ENCODE measurements around the gene PPP2R5C.

Gene PPP2R5C

GRCh38 chr14:101817501-101818001, 56.0 kb downstream of the PPP2R5C start:
- DNase-seq, result no peak

DNA sequence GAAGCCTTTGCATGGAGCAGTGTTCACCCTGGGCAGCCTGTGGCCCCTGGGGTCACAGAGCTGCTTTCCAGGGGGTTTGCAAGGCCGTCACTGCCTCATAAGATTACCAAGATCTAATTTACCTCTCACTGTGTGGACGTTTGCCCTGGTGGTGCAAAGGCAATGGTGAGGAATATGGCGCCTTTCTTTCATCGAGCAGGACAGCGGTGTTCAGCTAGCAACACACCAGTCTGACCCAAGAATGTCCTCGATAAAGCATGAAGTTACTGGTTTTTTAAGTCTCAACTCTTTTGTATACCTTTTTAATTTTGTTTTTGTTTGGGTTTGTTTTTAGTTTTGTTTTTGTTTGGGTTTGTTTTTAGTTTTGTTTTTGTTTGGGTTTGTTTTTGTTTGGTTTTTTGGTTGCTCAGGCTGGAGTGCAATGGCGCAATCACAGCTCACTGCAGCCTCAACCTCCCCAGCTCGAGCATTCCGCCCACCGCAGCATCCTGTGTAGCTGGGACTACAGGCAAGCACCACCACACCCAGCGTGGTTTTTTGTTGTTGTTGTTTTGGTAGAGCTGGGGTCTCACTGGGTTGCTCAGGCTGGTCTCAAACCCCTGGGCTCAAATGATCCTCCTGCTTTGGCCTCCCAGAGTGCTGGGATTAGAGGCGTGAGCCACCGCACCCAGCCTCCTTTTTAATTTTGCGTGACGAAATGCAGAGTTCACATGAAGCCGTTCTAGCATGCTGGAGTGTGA, 57.9 kb downstream of the PPP2R5C start:
- DNase-seq, result no peak

DNA sequence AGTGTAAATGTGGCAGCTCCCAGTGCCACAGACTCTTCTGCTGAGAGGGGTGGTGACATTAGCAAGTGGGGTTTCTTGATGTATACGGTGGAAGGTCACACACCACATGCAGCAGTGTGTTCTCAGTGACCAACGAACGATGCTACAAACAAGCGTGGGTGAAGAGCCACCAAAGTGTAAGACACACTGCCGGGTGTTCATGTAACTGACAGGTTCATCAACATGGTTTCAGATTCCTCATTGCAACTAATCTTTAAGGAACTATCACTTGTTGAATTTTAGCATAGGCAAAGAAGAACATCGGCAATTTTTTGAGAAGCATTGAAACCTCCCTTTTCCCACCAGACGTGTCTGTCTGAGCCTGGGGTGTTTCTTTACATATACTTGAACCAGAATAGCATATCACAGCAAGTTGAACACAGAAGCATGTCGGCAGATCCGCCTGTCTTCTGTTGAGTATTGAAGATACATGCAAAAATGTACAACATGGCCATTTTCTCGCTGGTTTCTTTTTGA, 58.8 kb downstream of the PPP2R5C start:
- DNase-seq, result no peak

DNA sequence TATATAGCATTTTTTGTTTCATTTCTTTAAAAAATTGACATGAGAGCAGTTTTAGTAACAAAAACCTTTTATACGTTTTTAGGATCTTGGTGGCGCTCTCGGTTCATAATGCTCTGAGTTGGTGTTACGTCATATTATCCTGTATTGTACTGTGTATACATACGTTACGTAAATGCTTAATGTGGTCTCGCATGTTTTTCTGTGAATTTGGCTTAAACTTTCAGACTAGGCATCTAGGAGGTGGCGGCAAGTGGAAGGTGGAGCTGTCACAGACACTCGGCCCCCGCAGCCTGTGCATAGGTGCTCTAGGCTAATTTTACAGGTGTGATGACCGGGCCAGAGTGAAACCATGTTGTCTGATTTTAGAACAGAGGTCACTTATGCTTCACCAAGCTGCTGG, 60.0 kb downstream of the PPP2R5C start:
- no peak for DNase-seq

GRCh38 chr14:101823066-101823465, 61.6 kb downstream of the PPP2R5C start:
- no peak for DNase-seq

GRCh38 chr14:101823511-101824120, 62.1 kb downstream of the PPP2R5C start:
- DNase-seq, result no peak

DNA sequence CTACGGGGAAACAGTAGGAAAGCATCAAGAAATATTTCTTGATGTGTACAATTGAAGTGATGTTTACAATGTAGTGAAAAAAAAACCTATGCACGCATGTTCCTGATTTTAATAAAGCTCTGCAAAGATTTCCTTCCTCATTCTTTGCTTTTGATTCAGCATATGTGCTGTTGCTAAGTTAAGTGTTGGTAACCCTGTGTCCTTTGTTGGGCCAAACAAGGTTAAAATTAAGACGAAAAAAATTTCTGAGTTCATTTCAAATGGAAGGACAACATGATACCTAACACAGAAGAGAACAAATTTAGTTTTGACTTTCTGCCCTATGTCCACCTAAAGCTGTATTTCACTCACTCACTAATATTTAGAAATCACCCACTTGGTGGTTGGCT, 62.8 kb downstream of the PPP2R5C start:
- DNase-seq, result no peak

DNA sequence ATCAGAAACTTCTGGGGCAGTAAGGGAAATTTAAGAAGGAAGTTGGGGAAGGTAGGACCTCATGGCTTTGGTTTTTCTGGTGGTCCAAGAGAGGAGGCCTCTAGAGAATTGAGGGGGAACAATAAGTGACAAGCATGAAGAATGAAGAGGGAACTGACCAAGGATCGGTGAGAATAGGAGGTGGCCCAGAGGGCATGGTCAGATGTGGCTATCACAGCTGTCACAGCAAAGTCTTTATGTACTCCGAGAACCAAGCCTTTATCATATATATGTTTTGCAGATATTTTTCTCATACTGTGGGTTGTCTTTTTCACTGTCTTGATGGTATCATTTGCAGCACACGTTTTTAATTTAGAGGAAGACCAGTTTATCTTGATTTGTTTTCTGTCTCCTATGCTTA, 64.3 kb downstream of the PPP2R5C start:
- no peak for DNase-seq

DNA sequence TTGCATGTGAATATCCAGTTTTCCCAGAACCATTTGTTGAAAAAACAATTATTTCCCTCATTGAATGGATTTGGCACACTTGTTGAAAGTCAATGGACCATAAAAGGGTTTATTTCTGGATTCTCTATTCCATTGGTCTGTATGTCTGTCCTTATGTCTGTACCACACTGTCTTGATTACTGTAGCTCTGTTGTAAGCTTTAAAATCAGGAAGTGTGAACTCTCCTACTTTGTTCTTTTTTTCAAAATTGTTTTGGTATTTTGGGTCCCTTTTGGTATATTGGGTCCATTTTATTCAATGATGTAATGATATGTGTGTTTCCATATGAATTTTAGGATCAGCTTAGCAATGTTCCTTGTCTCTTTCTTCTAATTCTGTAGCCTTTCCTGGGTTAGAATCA, 64.8 kb downstream of the PPP2R5C start:
- DNase-seq, result no peak

GRCh38 chr14:101827286-101827685, 65.8 kb downstream of the PPP2R5C start:
- DNase-seq, result no peak

DNA sequence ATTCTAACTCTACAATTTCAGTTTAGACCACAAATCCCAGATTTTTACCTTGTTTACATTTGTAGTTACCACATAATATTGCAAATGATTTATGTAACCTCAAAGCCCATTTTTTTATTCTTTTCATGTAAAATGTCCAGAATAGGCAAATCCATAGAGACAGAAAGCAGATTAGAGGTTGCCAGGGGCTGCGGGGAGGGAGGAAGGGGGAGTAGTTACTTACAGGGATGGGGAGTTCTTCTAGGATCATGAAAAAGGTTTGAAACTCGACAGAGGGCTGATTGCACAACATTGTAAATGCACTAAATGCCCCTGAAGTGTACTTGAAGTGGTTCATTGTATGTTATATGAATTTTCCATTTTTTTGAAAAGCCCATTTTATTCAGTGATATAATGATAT, 66.5 kb downstream of the PPP2R5C start:
- no peak for DNase-seq

GRCh38 chr14:101830271-101830670, 68.8 kb downstream of the PPP2R5C start:
- no peak for DNase-seq

DNA sequence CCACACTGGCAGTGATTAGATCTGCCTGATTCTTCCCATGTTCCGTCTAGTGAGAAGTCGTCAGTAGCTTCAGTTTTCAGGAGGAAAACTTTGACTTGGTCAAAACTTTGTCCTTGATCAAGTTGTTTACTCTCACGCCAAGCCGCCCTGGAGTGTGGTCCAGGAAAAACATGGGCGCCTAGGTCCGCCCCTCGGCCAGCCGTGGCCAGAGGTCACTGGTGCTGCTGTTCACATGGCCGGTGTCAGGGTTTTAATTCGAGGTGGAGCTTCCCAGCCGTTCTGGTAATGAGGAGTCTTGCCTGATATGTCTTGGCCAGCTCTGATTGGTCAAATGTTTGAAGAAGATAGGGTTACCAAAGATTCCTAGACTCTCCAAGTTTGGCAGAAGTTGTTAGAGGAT, 71.5 kb downstream of the PPP2R5C start:
- DNase-seq, result no peak

GRCh38 chr14:101834397-101834796, 72.9 kb downstream of the PPP2R5C start:
- DNase-seq, result no peak

DNA sequence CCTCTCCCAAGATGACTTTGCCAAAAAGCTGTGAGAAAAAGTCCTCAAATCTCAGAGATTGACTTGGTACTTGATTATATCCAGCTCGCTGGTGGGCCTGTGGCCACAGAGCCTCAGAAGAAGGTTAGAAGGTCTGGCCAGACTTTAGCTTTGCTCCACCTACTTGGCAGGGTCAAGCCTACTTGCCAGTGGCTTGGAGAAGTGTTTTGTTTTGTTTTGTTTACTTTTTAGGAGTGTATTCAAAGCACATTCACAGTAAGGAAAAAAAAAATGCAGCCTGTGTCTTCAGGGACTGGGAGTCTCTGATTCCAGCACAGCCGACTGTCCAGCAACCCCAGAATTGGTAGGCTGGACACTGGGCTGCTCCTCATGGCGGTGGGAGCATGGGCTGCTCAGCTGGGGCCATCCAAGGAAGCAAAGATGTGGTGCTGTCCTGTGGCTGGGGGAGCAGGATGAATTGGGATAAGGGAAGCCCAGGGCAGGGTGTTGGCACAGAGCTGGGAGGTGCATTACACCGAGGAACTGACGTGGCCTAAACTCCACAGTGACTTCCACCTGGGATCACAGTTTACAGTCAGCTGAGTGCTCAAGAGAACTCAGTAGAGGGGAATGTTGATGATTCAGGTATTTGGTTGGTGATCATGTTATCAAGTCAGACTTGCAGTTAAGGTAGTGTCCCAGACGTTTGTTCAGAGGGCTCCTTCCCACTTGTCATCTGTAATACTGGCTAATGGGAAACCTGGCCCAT, 73.5 kb downstream of the PPP2R5C start:
- DNase-seq, result no peak

- no peak for DNase-seq
Observed at GRCh38 chr14:101835566-101835965, 74.1 kb downstream of the PPP2R5C start.

GRCh38 chr14:101836135-101836534, 74.6 kb downstream of the PPP2R5C start:
- no peak for DNase-seq

GRCh38 chr14:101838476-101838875, 77.0 kb downstream of the PPP2R5C start:
- no peak for DNase-seq

DNA sequence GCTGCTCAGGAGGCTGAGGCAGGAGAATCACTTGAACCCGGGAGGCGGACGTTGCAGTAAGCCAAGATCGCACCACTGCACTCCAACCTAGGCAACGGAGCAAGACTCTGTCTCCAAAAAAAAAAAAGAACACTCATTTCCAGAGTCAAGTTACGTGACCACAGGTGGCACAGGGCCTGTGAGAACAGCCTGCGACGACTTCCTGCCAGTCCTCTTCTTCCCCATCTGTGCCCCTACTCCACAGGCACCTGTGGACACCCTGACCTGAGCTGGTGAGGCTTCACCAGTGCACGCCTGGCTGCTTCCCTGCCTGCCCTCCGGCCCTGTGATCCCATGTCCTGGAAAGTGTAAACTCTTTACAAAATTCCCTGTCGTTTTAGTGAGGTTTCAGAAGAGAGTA, 77.7 kb downstream of the PPP2R5C start:
- no peak for DNase-seq

GRCh38 chr14:101839661-101840060, 78.2 kb downstream of the PPP2R5C start:
- no peak for DNase-seq

DNA sequence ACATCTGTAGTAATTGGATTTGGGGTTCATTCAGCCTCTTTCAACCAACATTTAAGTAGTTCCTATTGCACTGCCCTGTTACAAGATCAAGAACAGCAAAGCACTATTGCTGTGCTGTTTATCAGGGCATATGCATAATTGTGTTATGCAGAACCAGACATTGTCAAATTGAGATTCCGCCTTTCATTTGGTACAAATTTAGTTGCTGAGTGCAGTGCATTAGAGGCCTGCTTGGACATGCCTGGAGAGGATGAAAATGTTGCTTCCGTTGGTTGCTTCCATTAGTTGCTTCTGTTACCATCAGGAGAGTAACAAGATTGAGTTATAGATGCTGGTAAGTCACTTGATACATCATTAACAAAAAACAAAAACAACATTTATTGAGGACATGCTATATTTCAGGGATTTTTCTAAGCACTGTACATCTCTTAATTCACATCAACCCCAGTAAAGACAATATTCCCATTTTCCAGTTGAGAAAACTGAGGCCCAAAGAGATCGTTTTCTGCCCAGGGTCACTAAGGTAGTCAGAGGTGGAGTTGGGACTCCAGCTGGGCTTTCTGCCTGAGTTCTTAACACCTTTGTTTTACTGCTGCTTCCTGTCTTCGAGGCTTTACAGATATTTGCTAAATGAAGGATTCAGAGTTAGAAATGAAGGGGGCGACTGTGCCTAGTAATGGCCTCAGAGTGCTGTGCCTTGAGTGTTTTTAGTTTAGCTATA, 79.3 kb downstream of the PPP2R5C start:
- no peak for DNase-seq

- DNase-seq, result no peak
Observed at GRCh38 chr14:101843038-101843437, 81.5 kb downstream of the PPP2R5C start.

DNA sequence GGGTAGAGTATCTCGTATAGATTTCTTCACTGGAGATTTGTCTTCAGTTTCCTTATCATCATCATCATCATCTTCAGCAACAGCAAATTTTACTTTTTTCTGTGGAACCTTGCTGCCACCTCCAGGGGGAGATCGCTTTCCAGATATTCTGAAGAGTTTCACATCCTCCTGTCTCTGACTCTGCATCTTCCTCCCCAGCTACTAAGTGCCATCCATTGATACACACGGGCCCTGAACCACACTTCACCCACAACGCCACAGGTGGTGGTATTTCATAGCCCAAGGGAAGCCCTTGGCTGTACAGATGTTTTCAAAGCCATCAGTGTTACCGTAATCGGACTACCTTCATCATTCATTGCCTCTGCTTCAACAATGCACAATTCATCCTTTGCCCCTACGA, 82.2 kb downstream of the PPP2R5C start:
- DNase-seq, result peak; percentile 81

Data from SIG-M5 (cell line).